ENCODE measurements around the gene ADAMTS3.

ADAMTS3 gene

DNA sequence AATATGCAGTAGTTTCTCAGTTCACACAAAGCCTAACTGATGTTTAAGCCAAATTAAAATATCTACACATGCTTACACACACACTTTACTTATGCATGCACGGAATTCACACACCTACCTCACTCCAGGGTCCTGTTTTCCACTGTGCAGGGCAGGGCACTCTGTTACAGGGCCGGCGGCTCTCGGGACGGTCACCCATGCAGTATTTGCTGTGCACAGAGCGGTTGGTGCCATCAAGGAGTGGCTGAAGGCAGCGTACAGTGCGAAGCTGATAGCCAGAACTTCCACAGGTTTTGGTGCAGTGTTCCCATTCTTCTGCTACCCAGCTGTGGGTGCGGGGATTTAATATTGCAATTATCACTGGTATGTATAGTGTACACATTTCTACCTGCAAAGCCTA lies 278.3 kb downstream of the ADAMTS3 start:
- DNase-seq (ENCODE audit: low spot score), result no peak

DNA sequence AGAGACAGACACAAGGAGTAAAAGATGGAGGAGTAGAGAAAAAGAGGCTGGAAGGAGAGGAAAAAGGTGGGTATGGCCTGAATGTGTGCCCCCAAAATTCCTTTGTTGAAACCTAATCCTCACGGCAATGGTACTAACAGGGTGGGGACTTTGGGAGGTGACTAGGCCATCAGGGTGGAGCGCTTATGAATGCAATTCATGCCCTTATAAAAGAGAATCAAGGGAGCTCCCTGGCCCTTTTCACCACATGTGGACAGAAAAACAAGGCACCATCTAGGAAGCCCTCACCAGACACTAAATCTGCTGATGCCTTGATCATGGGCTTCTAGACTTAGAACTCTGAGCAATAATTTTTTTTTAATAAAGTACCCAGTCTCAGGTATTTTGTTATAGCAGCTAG lies 282.1 kb downstream of the ADAMTS3 start:
- no peak for DNase-seq (ENCODE audit: low spot score)

- DNase-seq (ENCODE audit: low spot score), result peak; percentile 5
Observed at GRCh38 chr4:72286185-72286584, 282.8 kb downstream of the ADAMTS3 start.

DNA sequence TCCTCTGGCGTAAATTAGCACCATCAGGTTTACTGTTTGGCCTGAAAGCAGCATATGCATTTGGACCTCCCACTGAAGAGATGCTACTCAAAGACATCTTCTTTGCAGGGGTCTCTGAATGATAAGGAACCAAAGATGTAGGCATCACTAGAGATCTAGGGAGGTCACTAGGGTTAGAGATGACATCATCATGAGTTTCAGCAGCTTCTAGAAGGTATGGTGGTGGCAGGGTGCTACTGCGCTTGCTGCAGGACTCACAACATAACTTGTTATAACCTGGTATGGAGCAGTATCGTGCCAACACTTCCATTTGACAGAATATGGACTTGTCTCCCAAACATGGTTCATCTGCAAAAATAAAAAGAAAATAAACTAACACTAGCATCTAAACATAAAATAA lies 285.7 kb downstream of the ADAMTS3 start:
- no peak for DNase-seq (ENCODE audit: low spot score)

DNA sequence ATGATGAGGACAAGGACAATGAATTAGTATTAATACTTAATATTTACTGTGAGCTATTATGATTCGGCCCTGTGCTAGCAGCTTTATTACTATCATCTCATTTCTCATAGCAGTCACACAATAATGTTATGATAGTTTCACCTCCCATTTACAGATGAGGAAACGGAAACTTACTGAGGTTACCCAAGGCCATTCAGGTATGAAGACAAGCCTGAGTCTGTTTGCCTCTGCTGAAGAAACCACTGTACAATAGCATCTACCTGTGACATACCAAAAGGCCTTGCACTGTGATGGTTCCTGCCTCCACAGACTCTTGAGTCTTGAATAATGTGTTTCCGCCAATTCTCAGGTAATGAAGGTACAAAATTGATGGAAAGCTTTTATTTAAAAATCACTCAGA lies 288.8 kb downstream of the ADAMTS3 start:
- no peak for DNase-seq (ENCODE audit: low spot score)

DNA sequence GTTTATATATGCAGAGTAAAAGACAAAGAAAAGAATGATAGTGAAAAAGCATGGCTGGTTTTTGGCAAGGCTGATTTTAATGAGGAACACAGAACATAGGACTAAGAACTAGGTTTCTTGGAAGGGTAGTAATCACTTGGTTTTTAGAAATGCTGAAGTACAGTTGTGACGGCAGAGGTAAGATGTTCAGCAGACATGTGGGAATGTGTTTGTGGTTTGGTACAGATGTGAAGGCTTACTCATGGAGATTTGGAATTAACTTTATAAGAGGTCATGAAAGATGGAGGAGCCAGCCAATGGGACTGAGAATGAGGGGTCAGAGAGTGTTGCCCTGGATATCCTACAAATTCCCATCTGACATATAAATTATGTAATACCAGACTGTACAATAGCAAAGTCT lies 293.6 kb downstream of the ADAMTS3 start:
- DNase-seq (ENCODE audit: low spot score), result no peak

GRCh38 chr4:72274251-72274650 lies 294.8 kb downstream of the ADAMTS3 start:
- DNase-seq (ENCODE audit: low spot score), result no peak

GRCh38 chr4:72255269-72255668 lies 313.8 kb downstream of the ADAMTS3 start:
- DNase-seq (ENCODE audit: low spot score), result no peak

DNA sequence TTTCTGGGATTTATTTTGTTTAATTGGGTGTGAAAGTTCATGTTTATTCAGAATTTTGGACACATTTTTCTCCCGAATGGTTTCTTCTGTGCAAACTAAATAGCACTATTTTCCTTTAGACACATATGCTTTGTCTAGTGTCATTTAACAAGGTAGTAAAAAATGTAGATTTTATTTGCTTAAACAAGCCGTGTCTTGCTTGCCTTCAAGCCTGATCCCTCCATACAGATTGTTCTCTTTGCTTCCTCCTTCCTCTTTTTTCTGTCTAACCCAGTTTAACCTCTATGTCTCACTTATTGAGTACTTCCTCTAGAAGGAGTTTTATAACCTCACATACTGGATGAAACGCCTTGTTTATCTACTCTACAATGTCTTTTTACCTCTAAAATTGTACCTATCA lies 325.4 kb downstream of the ADAMTS3 start:
- DNase-seq (ENCODE audit: low spot score), result no peak

DNA sequence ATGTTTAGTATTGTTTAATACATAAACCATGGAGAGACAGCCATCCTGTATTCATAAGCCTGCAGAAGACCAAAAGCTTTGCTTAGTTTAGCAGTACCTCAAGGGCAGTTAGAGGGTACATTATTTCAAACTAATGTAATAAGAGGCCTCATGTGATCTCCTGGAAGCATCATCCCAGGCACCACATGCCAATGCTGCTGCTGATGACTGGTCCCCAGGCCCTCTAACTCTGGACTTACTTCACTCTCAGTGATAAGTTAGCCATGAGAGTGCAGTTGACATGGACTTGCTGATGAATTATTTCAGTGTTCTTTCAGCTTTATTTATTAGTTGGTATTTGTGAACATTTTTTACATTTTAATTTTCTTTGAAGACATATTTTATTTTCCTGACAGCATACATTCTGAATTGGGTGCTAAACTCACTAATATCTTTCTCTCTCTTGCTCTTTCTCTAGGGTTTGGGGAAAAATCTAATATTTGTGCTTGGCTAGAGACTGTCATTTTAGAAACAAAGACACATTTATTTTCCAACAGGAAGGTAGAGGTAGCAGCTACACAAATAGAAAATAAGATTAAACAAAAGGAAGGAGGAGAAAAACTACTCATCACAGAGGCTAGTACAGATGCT lies 329.4 kb downstream of the ADAMTS3 start:
- DNase-seq (ENCODE audit: low spot score), result no peak

Data from LoVo (cell line).